Placental epithelial cell (primary cell): ENCODE results near the gene C4orf50. TPM values are rescaled to one million over a fixed set of nuclear protein-coding genes. Genes with fewer than 3 reads are reported as not detected.

Source experiments
- small RNA-seq: library from RNA; depleted of rRNA; stranded (forward); fragments of <200 nt; gene quantifications from one replicate; pipeline ENCODE3, GENCODE V24; 2012
- total RNA-seq: library from RNA; depleted of rRNA; stranded (reverse); fragments of >200 nt; gene quantifications from 2 replicates; pipeline ENCODE4 v1.2.3, GENCODE V29; 2012

The C4orf50 gene
- total RNA-seq, result under 0.01 TPM in 1 of 2 replicates, not detected in the other

DNA sequence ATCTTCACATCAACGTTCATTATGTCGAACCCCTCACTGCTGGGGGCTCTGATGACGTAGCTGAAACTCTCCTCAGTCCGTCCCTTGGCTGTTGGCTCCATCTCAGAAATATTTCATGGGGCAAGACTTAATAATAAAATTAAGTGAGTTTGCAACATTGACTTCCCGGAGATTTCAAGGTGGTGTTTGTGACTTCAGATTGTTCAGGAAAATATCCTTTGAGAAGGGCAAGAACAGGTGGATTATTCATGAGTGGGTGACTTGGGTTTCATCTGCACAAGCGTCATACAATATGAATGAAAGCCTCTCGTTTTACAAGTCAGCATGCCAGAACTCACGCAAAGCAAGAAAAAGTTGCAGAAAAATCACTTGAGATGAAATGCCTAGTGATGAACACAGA, at the start of gene C4orf50:
Gene C4orf50 (minus strand): TSS at position 101 of the 400 bp plus-strand sequence.

GRCh38 chr4:5893004-5893580, 125.1 kb downstream of the C4orf50 start, which contains the start of gene CRMP1:
Gene CRMP1, minus strand, starts transcription at chr4:5893086. Its CDS starts 117 bp downstream, at chr4:5892969.

Small RNA genes within 50 kb of the gene (small RNA-seq; reads per million reads assigned to genes)
- not detected for gene MIR378D1

Other genes with a start within 250 kb of the C4orf50 start
- gene CRMP1, start 125.3 kb downstream of the C4orf50 start, total RNA-seq, result not detected in 2 replicates
- not detected in 2 replicates for gene JAKMIP1, start 182.1 kb upstream of the C4orf50 start, total RNA-seq